ENCODE data around the gene ZNF497. TPM values are rescaled to one million over a fixed set of nuclear protein-coding genes. Genes with fewer than 3 reads are reported as not detected.

Gene ZNF497
- total and polyA plus RNA-seq, 2 of the 13 experiments (the other 11 are each of a cell fraction or from before 2014, with no cell fraction given), result 1.5 to 1.9 TPM

- TF ChIP-seq ZNF776 (CRISPR knock-in tag; IDR thresholded peaks at IDR 0.05), result peak; percentile 96
- no peak for TF ChIP-seq SIN3B (IDR thresholded peaks at IDR 0.05; ENCODE audit: low read length)
- TF ChIP-seq ZBTB34 (CRISPR knock-in tag; IDR thresholded peaks at IDR 0.05), result no peak
- no peak for TF ChIP-seq USF2 (IDR thresholded peaks at IDR 0.05; ENCODE audit: low read depth, low read length)
- peak; percentile 40; the same call in 1 of the 2 replicates for TF ChIP-seq USF2 (CRISPR knock-in tag; IDR thresholded peaks at IDR 0.05; ENCODE audit: borderline replicate concordance)
- peak; percentile 53 for TF ChIP-seq ZNF230 (CRISPR knock-in tag; IDR thresholded peaks at IDR 0.05)
- peak; percentile 56; the same call in 1 of the 2 replicates for TF ChIP-seq REXO4 (CRISPR knock-in tag; IDR thresholded peaks at IDR 0.05; ENCODE audit: borderline replicate concordance)
- 0 out of 2 replicates have a peak, but pooled peaks have one; percentile 14 for TF ChIP-seq FOXP4 (CRISPR knock-in tag; IDR thresholded peaks at IDR 0.05)
- TF ChIP-seq RORA (CRISPR knock-in tag; IDR thresholded peaks at IDR 0.05), result no peak
- peak; percentile 69; the same call in 1 of the 2 replicates for TF ChIP-seq SNAPC4 (CRISPR knock-in tag; IDR thresholded peaks at IDR 0.05)
- 0 out of 2 replicates have a peak, but pooled peaks have one; percentile 68 for TF ChIP-seq TGIF2 (CRISPR knock-in tag; IDR thresholded peaks at IDR 0.05)
- TF ChIP-seq HMGXB4 (CRISPR knock-in tag; IDR thresholded peaks at IDR 0.05; ENCODE audit: borderline replicate concordance in 1 of 2, low read depth in 1 of 2), result peak; percentile 7 to 93; a peak in 2 of 4 replicates
Observed at GRCh38 chr19:58386576-58387337, 24.2 kb upstream of the ZNF497 start, which contains the start of gene RPS5 (continued).
